HG03097 (cell line): ENCODE measurements around the gene ZBTB17.

Experiments
- ATAC-seq: cut with Tn5 transposase; IDR thresholded peaks from one replicate; pipeline ENCODE4 v1.9.1; 2021; ENCODE audit not compliant: unreplicated experiment, low FRiP score

ZBTB17 gene

DNA sequence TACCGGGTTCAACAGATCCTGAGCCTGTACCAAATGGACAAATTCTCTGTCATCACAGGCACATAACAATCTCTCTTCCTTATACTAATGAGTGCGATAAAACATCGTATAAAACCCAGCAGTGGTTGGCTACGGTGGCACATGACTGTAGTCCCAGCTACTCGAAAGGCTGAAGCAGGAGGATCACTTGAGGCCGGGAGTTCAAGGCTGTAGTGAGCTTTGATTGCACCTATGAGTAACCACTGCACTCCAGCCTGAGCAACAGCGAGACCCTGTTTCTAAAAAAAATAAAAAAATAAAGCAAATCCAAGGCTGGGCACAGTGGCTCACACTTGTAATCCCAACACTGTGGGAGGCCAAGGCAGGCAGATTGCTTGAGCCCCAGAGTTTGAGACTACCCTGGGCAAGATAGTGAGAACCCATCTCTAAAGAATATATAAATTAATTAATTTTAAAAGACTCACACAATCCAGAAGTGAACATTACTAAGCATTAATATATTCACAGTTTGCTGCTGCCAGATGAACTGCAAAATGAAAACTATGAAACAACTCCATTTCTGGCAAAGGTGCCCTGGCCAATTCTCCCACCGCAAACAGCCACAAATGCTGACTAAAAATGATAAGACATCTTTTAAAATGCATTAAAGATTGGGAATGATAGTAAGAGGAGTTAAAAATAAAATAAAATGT is 13.1 kb downstream of the ZBTB17 start:
- ATAC-seq, result no peak

DNA sequence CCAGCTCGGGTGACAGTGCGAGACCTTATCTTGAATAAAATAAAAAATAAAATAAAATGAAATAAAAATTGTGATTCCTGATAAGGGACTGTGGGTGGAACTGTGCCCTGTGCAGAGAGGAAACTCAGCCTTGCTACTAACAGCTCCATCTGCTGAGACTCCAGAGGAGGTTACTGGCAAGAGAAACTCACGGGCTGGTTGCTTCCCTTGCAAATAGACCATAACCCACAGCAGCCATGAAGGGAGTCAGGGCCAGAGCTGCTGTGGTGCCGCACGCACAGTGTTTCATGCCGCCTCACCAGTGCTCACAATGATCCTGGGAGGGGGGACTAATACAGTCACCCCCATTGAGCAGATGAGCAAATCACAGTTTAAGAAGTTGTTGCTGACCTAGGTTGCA is 13.7 kb downstream of the ZBTB17 start:
- ATAC-seq, result no peak

DNA sequence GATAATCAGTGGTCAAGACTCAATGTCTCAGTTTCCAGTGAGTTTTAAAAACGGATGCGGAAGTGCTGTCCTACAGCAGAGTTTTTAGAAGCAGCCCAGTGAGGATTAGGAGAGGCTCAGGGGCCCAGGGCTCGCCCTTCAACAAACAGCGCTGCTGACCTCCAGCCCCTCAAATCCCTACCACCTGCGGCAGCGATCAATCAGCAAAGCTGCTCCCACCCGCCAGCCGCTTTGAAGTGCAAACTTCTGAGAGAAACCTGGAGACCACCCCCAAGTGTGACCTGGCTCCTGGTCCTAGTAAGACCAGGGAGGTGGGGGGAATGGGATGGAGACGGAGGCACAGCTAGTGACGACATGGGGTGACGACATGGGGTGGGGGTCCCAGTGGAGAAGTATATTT is 14.4 kb downstream of the ZBTB17 start:
- no peak for ATAC-seq

DNA sequence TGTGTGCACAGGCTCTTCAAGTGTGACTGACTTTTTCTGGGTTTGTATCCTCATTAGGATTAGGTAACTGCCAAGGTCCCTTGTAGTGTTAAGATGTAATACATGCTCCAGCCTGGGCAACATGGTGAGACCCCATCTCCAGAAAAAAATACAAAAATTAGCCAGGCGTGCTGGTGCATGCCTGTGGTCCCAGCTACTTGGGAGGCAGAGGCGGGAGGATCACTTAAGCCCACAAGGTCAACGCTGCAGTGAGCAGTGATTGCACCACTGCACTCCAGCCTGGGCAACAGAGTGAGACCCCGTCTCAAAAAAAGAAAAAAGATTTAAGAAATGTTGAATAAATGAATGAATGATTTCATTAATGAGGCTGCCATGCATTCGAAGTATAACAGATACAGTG is 15.1 kb downstream of the ZBTB17 start:
- ATAC-seq, result no peak

DNA sequence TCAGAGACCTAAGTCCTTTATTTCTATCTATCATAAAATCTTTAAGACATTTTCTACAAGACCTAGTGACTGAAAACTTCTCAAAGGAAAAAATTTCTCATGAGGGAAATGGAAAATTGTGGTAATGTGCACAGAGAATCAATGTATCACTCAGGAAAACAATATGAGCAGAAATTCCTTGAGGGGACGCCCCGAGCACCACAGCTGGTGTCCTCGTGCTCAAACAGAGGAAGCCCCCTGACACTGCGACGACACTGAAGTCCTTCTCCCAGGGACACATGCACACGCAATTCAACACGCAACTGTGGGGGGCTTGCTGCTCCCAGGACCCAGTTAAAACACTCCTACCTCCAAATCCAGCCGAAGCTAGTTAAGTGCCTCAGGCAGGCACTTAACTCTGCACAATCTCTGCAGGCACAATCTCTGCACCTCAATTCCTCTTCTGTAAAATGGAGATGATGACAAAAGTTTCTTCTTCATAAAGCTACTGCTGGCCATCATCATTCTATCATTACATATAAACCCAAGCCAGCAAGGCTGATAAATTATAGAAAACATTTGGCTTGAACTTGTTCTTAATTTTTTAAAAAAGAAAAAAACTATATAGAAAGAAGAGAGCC is 16.0 kb downstream of the ZBTB17 start:
- ATAC-seq, result no peak

DNA sequence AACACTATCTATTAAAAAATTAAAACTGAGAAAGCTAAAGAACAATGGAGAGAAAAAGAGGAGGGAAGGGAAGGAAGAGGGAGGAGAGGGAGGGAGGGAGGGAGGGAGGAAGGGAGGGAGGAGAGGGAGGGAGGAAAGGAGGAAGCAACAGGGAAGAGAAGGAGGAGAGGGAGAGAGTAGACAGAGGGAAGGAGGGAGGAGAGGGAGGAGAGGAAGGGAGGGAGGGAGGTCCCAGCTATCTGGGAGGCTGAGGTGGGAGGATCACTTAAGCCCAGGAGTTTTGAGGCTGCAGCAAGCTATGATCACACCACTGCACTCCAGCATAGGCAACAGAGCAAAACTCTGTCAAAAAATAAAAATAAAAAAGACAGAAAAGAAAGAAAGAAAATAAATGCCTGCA is 16.5 kb downstream of the ZBTB17 start:
- no peak for ATAC-seq

DNA sequence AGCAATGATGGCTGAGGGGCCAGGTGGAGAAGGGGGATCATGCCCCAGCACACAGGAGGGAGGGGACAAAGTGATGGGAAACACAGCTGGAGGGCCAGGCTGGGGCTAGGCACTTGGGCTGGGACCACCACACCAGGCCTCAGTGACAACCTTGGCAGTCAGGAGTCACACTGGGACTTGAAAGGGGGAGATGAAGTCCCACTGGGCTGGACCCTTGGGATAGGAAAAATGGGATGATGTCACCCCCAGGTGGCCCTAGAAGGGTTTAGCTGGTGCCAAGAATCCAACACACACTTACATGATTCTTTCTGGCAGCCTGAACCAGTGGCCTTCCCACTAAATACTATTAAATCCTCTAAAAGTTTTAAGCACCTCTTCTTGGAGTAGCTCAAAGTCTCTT is 17.1 kb downstream of the ZBTB17 start:
- no peak for ATAC-seq

DNA sequence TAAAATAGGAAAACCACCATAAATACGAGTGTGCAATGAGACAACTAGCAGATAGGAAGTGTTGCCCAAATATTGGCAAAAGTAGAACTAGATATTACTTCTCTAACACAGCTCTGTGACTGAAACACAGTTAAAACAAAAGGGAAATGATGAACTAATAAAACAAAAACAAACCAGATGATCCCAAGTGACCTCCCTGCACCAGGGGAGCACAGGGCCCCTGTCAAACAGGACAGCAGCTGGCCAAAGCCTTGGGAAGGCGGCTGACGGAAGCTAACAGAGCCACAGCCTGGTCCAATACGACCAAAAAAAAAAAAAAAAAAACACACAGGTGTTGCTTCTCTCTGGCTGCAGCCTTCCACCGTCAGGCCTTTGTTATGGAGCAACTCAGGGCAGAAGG is 17.8 kb downstream of the ZBTB17 start:
- ATAC-seq, result no peak

DNA sequence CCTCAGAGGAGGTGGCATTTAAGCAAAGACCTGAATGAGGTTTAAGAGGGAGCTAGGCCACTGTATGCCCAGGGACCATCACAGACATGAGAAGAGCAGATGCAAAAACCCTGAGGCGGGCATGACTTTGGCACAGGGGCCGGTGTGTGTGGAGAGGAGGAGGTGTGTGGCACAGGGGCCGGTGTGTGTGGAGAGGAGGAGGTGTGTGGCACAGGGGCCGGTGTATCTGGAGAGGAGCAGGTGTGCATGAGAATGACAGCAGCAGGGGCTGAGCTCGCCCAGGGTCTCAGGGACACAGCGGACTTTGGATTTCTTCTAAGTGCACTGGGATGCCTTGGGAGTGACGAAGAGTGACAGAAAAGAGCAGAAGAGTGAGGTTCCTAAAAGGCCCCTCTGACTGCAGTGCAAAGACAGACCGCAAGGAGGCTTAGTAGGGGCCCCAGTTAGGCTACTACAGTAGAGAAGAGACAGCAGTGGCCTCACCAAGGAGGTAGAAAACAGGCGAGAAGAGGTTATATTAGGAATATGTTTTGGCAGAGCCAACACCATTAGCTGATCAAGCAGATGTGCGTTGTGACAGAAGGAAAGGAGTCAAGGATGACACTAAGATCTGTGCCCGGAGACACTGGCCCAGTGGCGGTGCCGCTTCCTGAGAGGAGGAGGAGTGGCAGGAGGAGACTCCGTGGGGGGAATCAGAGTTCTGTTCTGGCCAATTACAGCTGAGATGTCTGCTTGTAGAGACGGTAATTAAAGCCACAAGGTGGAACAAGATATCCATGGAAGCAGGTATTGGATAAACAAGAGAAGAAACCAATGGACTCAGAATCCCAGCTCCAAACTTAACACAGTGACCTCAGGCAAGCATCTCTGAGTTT is 18.4 kb downstream of the ZBTB17 start:
- ATAC-seq, result no peak

DNA sequence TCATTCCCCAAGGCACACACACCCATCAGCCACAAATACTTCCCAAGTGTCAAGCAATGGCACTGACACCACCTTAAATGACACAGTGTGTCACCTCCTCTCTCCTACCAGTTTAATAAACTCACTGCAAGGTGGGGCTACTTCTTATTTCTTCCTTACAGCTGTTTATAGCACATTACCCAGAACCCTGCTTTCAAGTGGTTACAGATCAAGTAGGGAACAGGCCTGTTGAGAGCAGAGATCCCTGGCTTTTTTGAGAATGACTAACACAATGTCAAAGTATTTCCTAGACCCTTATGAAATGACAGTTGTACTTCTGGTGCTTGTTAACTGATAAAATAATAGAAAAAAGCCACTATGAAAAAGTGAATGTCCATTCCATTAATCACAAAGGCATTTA is 19.8 kb downstream of the ZBTB17 start:
- ATAC-seq, result no peak

DNA sequence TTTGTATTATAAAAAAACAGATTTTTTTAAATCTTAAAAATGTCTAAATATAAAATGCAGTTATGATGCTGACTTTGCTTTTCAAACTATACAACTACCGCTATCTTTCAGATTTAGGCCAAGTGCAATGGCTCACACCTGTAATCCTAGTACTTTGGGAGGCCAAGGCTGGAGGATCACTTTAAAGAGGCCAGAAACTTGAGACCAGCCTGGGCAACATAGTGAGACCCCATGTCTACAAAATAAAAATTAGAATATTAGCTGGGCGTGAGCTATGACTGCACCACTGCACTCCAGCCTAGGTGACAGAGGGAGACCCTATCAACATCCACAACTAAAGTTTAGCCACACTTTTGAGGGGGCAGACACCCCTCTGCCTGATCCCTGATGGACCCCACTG is 20.3 kb downstream of the ZBTB17 start:
- no peak for ATAC-seq

DNA sequence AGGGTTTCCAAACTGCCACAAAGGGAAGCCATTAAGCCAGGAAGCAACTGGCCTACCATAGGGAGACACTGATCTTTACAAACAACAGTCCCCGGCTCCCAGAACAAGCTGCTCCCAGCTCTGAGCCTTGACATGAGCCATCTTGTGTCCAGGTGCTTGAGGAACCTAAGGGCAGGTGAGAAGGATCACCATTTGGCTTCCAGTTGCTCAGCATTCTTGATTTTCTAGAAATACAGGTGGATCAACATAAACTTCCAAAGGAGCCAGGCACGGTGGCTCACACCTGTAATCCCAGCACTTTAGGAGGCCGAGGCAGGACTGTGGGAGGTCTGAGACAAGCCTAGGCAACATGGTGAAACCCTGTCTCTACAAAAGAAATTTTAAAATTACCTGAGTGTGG is 21.6 kb downstream of the ZBTB17 start:
- no peak for ATAC-seq

DNA sequence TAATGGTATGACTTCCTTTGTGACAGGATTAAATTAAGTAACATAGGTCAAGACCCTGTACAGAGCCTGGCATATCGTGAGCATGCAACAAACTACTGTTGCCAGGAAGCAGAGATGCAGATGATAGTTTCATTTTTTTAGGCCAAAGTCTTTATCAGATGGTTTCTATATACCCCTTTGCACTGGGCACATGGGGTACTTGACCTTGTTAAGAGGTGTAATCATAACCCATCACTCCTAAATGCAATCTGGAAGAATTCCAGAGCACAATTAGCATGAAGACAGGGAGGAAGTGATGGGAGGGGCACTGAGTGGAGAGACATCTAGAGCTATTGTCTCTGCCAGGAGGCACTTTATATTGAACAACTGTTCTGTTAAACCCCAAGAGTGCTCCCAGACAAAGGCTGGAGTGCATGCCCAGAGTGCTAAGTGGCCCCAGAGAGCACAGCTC is 22.1 kb downstream of the ZBTB17 start:
- no peak for ATAC-seq

DNA sequence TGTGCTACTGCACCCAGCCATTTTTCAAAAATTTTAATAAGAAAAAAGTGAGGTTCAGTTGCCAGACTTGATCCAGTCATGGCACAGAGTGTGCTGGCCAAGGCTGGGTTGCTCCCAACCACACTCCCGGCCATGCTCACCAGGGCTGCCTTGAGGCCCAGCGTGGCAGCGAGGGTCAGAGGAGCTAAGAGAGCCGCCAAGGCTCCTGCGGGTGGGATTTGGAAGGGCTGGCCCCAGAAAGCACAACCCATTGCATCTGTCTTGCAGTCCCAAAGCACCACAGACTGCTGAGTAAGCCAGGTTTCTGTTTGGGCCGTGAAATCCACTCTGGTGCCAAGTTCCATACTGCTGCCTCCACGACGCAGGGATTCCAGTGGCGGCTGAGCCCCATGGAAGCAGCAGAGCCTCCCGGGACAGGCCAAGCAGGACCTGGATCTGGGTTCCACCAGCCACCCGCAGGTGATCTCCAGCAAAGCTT is 22.6 kb downstream of the ZBTB17 start:
- no peak for ATAC-seq

DNA sequence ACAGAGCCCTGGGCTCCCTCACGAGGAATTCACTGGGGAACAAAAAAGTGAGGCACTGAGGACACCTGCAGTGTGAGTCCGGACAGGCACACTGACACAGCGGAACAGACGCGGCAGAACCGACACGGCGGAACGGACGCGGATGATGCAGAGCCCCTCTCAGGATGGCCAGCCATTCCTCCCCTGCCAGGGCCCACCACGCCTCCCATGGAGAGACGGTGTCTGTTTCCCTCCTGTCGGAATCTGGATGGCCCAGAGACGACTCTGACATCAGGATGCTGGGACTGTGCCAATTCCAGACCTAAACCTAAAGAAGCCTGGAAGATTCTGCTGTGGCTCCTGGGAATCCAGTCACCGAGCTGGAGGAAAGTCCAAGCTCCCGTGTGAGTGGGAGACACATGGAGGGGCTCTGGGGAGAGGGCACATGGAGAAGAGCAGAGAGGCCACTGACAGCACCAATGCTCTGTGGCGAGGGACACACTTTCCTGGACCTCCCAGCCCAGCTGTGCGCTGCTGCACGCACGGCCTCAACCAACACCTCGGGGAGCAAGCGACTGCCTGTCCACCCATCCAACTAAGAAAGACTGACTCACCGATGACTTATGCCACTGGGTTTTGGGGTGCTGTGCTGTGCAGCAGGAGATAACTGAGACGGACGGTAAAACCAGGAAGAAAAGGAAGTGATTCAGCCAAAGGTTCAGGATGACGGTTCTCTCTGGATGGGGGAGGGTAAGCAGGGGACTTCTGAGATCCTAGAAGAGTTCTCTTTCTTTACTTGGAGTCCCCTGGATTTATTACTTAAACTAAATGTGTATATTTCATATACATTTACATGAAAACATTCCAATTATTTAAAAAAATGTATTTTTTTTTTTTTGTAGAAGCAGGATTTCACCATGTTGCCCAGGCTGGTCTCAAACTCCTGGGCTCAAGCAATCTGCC is 23.3 kb downstream of the ZBTB17 start:
- ATAC-seq, result no peak

DNA sequence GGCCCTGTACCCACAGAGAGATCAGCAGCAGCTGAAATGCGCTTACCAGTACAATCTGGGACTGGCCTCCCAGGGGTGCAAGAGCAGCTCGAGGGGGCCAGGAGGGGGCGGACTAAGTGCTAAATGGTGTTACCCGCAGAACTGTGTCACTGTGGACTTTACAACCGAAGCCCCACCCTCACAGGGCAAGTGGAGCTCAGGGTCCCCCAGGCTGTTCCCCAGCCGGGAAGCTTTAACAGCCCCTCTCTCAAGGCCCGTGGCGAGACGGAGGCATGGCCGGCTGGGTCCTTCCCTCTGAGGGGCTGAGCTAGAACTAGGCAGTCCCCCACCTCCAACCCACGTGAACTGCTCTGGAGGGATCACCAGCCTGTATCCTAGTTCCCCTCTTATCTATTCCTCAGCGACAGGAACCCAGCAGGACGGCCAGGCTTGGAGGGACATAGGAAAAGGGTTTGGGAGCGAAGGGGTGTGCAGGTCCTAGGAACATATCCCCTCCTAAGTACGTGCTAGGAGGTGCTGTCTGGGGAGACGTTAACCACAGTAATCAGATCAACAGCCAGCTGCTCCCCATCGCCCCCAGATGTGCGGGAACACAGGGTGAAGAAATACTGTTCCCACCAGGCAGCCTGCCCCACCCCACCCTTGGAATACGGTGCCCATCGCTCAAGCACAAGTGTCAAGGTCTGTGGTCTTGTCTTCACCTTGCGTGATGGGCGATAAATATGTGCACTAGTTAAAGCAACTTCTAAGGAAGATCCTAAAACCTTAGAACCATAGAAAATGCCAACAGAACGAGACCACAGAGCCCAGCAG is 24.4 kb downstream of the ZBTB17 start:
- ATAC-seq, result no peak

DNA sequence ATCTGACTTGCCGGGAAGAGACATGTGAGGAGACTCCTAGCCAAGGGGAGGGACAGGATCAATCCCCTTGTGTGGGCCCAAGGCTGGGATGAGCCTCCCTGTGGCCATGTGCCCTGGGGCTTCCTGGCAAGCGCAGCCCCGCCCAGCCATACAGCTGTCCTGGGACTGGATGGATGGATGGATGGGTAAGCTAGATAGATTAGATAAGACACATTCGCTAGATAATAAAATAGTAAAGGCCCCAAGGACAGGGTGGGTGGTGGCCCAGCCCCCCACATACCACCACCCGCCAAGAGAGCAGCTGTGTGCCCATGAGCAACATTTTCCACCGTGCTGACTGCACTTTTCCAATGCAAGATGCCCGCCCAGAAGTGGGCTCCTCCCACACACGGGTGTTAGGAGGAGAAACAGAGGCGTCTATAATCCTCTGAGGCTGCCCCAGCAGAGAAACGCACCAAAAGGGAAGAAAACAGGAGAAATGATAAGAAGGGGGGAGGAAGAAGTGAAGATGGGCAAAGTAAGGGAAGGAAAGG is 25.1 kb downstream of the ZBTB17 start:
- ATAC-seq, result no peak

DNA sequence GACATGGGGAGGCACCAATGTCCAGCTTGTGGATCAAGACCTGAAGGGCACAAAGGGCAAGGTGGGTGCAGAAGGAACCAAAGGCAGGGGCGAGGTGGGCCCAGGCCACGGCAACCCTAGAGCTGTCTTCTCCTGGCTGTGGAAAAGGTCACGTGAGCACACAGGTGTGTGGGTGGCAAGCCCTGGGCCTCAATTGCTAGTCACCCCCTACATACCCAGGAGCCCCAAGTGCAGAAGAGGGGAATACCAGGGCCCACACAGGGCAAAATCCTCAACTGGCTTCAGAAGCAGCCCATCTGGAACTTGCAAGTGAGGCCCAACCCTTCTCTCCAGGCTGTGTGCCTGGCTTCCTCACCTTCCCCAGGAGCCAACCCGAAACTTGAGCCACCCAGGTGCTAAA is 25.6 kb downstream of the ZBTB17 start:
- no peak for ATAC-seq
